ENCODE measurements around the gene PLOD1. TPM values are rescaled to one million over a fixed set of nuclear protein-coding genes. Genes with fewer than 3 reads are reported as not detected.
"Not testable (repeated sequence)": the region's sequence is repeated elsewhere in the genome, so short reads cannot be mapped to it uniquely, and the experiment has no call there.

The PLOD1 gene
- total RNA-seq, 1 experiment from 2014 or later: 35.9 TPM

- H4K20me1 ChIP-seq (ENCODE audit: insufficient read depth, low read depth, low read length): peaks cover 4% of the 10 kb centered on the region; the same call in 1 of the 2 replicates
- no peak overlapping the region for H3K4me2 ChIP-seq (ENCODE audit: low read depth, low read length, poor library complexity, severe bottlenecking)
- no peaks in the 10 kb centered on the region for H3K79me2 ChIP-seq (ENCODE audit: low read length)
- no peak overlapping the region for H2AFZ ChIP-seq (ENCODE audit: low read length)
- no peak overlapping the region for H3K4me3 ChIP-seq (ENCODE audit: low read length)
- H3K9ac ChIP-seq (ENCODE audit: low read length): no peak overlapping the region
- peak; percentile 12 for DNase-seq
- no peaks in the 10 kb centered on the region for H3K4me1 ChIP-seq (ENCODE audit: low read length)
- H3K27me3 ChIP-seq (ENCODE audit: low read length): no peaks in the 10 kb centered on the region
- H3K9me2 ChIP-seq (replicated peaks; ENCODE audit: insufficient read depth, low read length): no peaks in the 10 kb centered on the region
- peaks cover 53% of the 10 kb centered on the region for H3K36me3 ChIP-seq (ENCODE audit: insufficient read depth, low read length)
- no peak overlapping the region for H3K27ac ChIP-seq (ENCODE audit: low read length)
- H3K9me3 ChIP-seq (ENCODE audit: low read length): no peaks in the 10 kb centered on the region
These were observed 67.5 kb downstream of the PLOD1 start for GRCh38 chr1:12001996-12002493.

- H3K27me3 ChIP-seq (ENCODE audit: low read length): no peaks in the 10 kb centered on the region
- H3K36me3 ChIP-seq (ENCODE audit: insufficient read depth, low read length): peaks cover 51% of the 10 kb centered on the region
- H3K27ac ChIP-seq (ENCODE audit: low read length): no peak overlapping the region
- DNase-seq: no peak
- no peaks in the 10 kb centered on the region for H3K4me1 ChIP-seq (ENCODE audit: low read length)
- H3K9ac ChIP-seq (ENCODE audit: low read length): no peak overlapping the region
- no peak overlapping the region for H3K4me2 ChIP-seq (ENCODE audit: low read depth, low read length, poor library complexity, severe bottlenecking)
- H3K79me2 ChIP-seq (ENCODE audit: low read length): no peaks in the 10 kb centered on the region
- no peak overlapping the region for H2AFZ ChIP-seq (ENCODE audit: low read length)
- H3K9me2 ChIP-seq (replicated peaks; ENCODE audit: insufficient read depth, low read length): no peaks in the 10 kb centered on the region
- peaks cover 4% of the 10 kb centered on the region; the same call in 1 of the 2 replicates for H4K20me1 ChIP-seq (ENCODE audit: insufficient read depth, low read depth, low read length)
- no peak overlapping the region for H3K4me3 ChIP-seq (ENCODE audit: low read length)
- no peaks in the 10 kb centered on the region for H3K9me3 ChIP-seq (ENCODE audit: low read length)
These were observed 69.2 kb downstream of the PLOD1 start for GRCh38 chr1:12003762-12004161.

GRCh38 chr1:12005488-12006166, 71.1 kb downstream of the PLOD1 start:
- no peak overlapping the region for H3K4me3 ChIP-seq (ENCODE audit: low read length)
- DNase-seq: peak; percentile 41
- H3K4me1 ChIP-seq (ENCODE audit: low read length): no peaks in the 10 kb centered on the region
- H3K79me2 ChIP-seq (ENCODE audit: low read length): no peaks in the 10 kb centered on the region
- H3K36me3 ChIP-seq (ENCODE audit: insufficient read depth, low read length): peaks cover 55% of the 10 kb centered on the region
- H4K20me1 ChIP-seq (ENCODE audit: insufficient read depth, low read depth, low read length): peaks cover 4% of the 10 kb centered on the region; the same call in 1 of the 2 replicates
- H3K9me3 ChIP-seq (ENCODE audit: low read length): no peaks in the 10 kb centered on the region
- no peak overlapping the region for H3K4me2 ChIP-seq (ENCODE audit: low read depth, low read length, poor library complexity, severe bottlenecking)
- no peak overlapping the region for H3K9ac ChIP-seq (ENCODE audit: low read length)
- H2AFZ ChIP-seq (ENCODE audit: low read length): no peak overlapping the region
- H3K9me2 ChIP-seq (replicated peaks; ENCODE audit: insufficient read depth, low read length): no peaks in the 10 kb centered on the region
- H3K27ac ChIP-seq (ENCODE audit: low read length): no peak overlapping the region
- no peaks in the 10 kb centered on the region for H3K27me3 ChIP-seq (ENCODE audit: low read length)

- DNase-seq: peak; percentile 27
- Histone ChIP-seq H3K4me3 (ENCODE audit: low read length) (no peak overlapping the region), H3K4me1 (ENCODE audit: low read length) (no peaks in the 10 kb centered on the region), H3K9ac (ENCODE audit: low read length) (no peak overlapping the region), H3K9me2 (replicated peaks; ENCODE audit: insufficient read depth, low read length) (no peaks in the 10 kb centered on the region), H3K79me2 (ENCODE audit: low read length) (no peaks in the 10 kb centered on the region), H3K9me3 (ENCODE audit: low read length) (no peaks in the 10 kb centered on the region), H3K4me2 (ENCODE audit: low read depth, low read length, poor library complexity, severe bottlenecking) (no peak overlapping the region), H2AFZ (ENCODE audit: low read length) (no peak overlapping the region), H3K36me3 (ENCODE audit: insufficient read depth, low read length) (peaks cover 54% of the 10 kb centered on the region), H3K27ac (ENCODE audit: low read length) (no peak overlapping the region), H4K20me1 (ENCODE audit: insufficient read depth, low read depth, low read length) (peaks cover 4% of the 10 kb centered on the region; the same call in 1 of the 2 replicates), H3K27me3 (ENCODE audit: low read length) (no peaks in the 10 kb centered on the region)
These were observed 71.8 kb downstream of the PLOD1 start for GRCh38 chr1:12006167-12006921.

GRCh38 chr1:12007204-12007603, 72.7 kb downstream of the PLOD1 start:
- Histone ChIP-seq H3K27ac (ENCODE audit: low read length) (no peak overlapping the region), H3K36me3 (ENCODE audit: insufficient read depth, low read length) (peaks cover 46% of the 10 kb centered on the region)
- peak; percentile 36 for DNase-seq

GRCh38 chr1:12008355-12008754, 73.8 kb downstream of the PLOD1 start:
- DNase-seq; H3K4me2 ChIP-seq (ENCODE audit: low read depth, low read length, poor library complexity, severe bottlenecking); H2AFZ ChIP-seq (ENCODE audit: low read length); H3K9ac ChIP-seq (ENCODE audit: low read length); H3K27ac ChIP-seq (ENCODE audit: low read length); H3K9me2 ChIP-seq (replicated peaks; ENCODE audit: insufficient read depth, low read length); H3K4me1 ChIP-seq (ENCODE audit: low read length); H3K79me2 ChIP-seq (ENCODE audit: low read length); H4K20me1 ChIP-seq (ENCODE audit: insufficient read depth, low read depth, low read length); H3K4me3 ChIP-seq (ENCODE audit: low read length); H3K9me3 ChIP-seq (ENCODE audit: low read length); H3K27me3 ChIP-seq (ENCODE audit: low read length): not testable (repeated sequence)
- H3K36me3 ChIP-seq (ENCODE audit: insufficient read depth, low read length): peaks cover 39% of the 10 kb centered on the region

More at GRCh38 chr1:12007204-12007603, 72.7 kb downstream of the PLOD1 start:
- Histone ChIP-seq H3K9me2 (replicated peaks; ENCODE audit: insufficient read depth, low read length) (no peaks in the 10 kb centered on the region), H3K9ac (ENCODE audit: low read length) (no peak overlapping the region), H3K9me3 (ENCODE audit: low read length) (no peaks in the 10 kb centered on the region), H3K79me2 (ENCODE audit: low read length) (no peaks in the 10 kb centered on the region), H3K4me1 (ENCODE audit: low read length) (no peaks in the 10 kb centered on the region), H4K20me1 (ENCODE audit: insufficient read depth, low read depth, low read length) (no peaks in the 10 kb centered on the region), H2AFZ (ENCODE audit: low read length) (no peak overlapping the region), H3K4me3 (ENCODE audit: low read length) (no peak overlapping the region), H3K27me3 (ENCODE audit: low read length) (no peaks in the 10 kb centered on the region), H3K4me2 (ENCODE audit: low read depth, low read length, poor library complexity, severe bottlenecking) (no peak overlapping the region)

GRCh38 chr1:12009318-12009947, 74.9 kb downstream of the PLOD1 start:
- no peak overlapping the region for H2AFZ ChIP-seq (ENCODE audit: low read length)
- H3K9ac ChIP-seq (ENCODE audit: low read length): no peak overlapping the region
- H3K9me3 ChIP-seq (ENCODE audit: low read length): no peaks in the 10 kb centered on the region
- DNase-seq: no peak
- H4K20me1 ChIP-seq (ENCODE audit: insufficient read depth, low read depth, low read length): no peaks in the 10 kb centered on the region
- no peak overlapping the region for H3K4me3 ChIP-seq (ENCODE audit: low read length)
- H3K4me1 ChIP-seq (ENCODE audit: low read length): no peaks in the 10 kb centered on the region
- no peaks in the 10 kb centered on the region for H3K27me3 ChIP-seq (ENCODE audit: low read length)
- no peaks in the 10 kb centered on the region for H3K9me2 ChIP-seq (replicated peaks; ENCODE audit: insufficient read depth, low read length)
- H3K36me3 ChIP-seq (ENCODE audit: insufficient read depth, low read length): peaks cover 31% of the 10 kb centered on the region
- H3K79me2 ChIP-seq (ENCODE audit: low read length): no peaks in the 10 kb centered on the region
- no peak overlapping the region for H3K4me2 ChIP-seq (ENCODE audit: low read depth, low read length, poor library complexity, severe bottlenecking)
- H3K27ac ChIP-seq (ENCODE audit: low read length): no peak overlapping the region

Measured in Karpas-422 (cell line).